Prostate gland (tissue), 2 donors: ENCODE data around the gene VAV2. TPM values are rescaled to one million over a fixed set of nuclear protein-coding genes. Genes with fewer than 3 reads are reported as not detected.

Source experiments
- DNase-seq: peaks from one replicate; pipeline ENCODE4 v3.0.0-alpha.2; 2019; ENCODE audit warnings: low spot score
- H3K27ac ChIP-seq, 2 donors: fragments of 200-600 bp; sonication (generic); 2 replicates each; pipeline ENCODE4 v1.5.1; 2017 to 2019
- H3K27me3 ChIP-seq: fragments of 200-600 bp; sonication (generic); replicated peaks from 2 replicates; pipeline ENCODE4 v1.5.1; 2019; ENCODE audit not compliant: insufficient read depth
- H3K36me3 ChIP-seq, 2 donors: fragments of 200-600 bp; sonication (generic); 1 replicate in 1 of 2; 2 replicates in 1 of 2; pipeline versions ENCODE4 v1.5.1 to v1.8.1; 2017 to 2019
- H3K4me1 ChIP-seq: fragments of 200-600 bp; sonication (generic); replicated peaks from 2 replicates; pipeline ENCODE4 v1.5.1; 2019
- H3K4me3 ChIP-seq, 2 donors: fragments of 200-600 bp; sonication (generic); 2 replicates each; pipeline ENCODE4 v1.5.1; 2017 to 2019
- H3K9me3 ChIP-seq: fragments of 200-600 bp; sonication (generic); 2 replicates; pipeline ENCODE4 v1.5.1; 2017
- POLR2A ChIP-seq: fragments of 450-650 bp; IDR thresholded peaks from one replicate; pipeline ENCODE4 v1.6.1; 2016; ENCODE audit warnings: antibody characterized with exemption, mild to moderate bottlenecking
- POLR2AphosphoS5 ChIP-seq: sonication (generic); formaldehyde crosslinking; IDR thresholded peaks from one replicate; pipeline ENCODE4 v1.6.1; 2017; ENCODE audit warnings: antibody characterized with exemption
- WGBS: methylation state at CpG from one replicate; pipeline ENCODE4 v1.1.5; 2018; 5-methylcytosine and 5-hydroxymethylcytosine counted together
- intact Hi-C: fragments of 100-400 bp; cut with DNase I; formaldehyde crosslinking; loops from one replicate; pipeline ENCODE4 v1.14.2; 2022
- total RNA-seq, 2 donors: library from RNA; depleted of rRNA; stranded (reverse); fragments of >200 nt; gene quantifications; one replicate each; pipeline ENCODE4 v1.1.0, GENCODE V29; 2016
- TF ChIP-seq, protein P1 (sequence below), 4 experiments: fragments of 200-600 bp in 2 of 4; fragments of 450-650 bp in 2 of 4; sonication (generic) in 2 of 4; IDR thresholded peaks; 1 replicate in 3 of 4; 2 replicates in 1 of 4; pipeline ENCODE4 v1.5.1; 2016 to 2019; ENCODE audit warnings: antibody characterized with exemption in 4 of 4, mild to moderate bottlenecking in 2 of 4, moderate library complexity in 2 of 4

VAV2 gene
- total RNA-seq, 2 donors from 2014 or later, result 13.5 to 19.5 TPM

DNA sequence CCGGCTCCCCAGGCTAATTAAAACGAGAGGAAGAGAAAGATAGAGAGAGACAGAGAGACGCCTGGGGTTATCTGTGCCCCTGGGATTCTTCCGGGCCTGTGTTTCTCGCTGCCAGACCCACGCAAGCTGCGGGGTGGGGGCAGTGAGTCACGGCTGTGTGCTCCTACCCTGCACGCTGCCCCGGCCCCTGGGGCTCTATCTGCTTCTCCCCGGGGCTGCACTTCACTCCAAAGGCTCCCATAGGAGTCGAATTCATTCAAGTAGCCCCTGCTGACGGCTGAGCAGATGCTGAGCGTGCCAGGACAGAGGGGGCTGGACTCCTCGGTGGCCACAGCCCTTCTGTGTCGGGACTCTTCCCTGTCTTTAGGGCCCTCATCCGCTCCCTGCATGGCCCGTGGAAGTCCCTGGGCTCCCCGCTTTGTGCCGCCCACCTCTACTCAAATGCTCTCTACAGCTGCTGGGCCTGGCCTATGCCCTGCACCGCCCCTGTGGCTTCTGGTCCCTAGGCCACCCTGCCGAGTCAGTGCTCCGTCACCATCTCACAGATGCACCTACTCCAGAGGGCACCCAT lies 276.7 kb downstream of the VAV2 start:
- no peaks in the 10 kb centered on the region for H3K36me3 ChIP-seq
- H3K27ac ChIP-seq, result no peak overlapping the region
- DNase-seq, result no peak
- no peaks in the 10 kb centered on the region for H3K27me3 ChIP-seq
- TF ChIP-seq, protein P1, sequence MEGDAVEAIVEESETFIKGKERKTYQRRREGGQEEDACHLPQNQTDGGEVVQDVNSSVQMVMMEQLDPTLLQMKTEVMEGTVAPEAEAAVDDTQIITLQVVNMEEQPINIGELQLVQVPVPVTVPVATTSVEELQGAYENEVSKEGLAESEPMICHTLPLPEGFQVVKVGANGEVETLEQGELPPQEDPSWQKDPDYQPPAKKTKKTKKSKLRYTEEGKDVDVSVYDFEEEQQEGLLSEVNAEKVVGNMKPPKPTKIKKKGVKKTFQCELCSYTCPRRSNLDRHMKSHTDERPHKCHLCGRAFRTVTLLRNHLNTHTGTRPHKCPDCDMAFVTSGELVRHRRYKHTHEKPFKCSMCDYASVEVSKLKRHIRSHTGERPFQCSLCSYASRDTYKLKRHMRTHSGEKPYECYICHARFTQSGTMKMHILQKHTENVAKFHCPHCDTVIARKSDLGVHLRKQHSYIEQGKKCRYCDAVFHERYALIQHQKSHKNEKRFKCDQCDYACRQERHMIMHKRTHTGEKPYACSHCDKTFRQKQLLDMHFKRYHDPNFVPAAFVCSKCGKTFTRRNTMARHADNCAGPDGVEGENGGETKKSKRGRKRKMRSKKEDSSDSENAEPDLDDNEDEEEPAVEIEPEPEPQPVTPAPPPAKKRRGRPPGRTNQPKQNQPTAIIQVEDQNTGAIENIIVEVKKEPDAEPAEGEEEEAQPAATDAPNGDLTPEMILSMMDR (IDR thresholded peaks at IDR 0.05), result no peak
- TF ChIP-seq POLR2A, result no peak
- no peak for TF ChIP-seq POLR2AphosphoS5
- H3K9me3 ChIP-seq, result no peaks in the 10 kb centered on the region
- H3K4me1 ChIP-seq, result no peaks in the 10 kb centered on the region
- no peak overlapping the region for H3K4me3 ChIP-seq
- WGBS, result 78% methylated on average over 22 of the region's 23 CpGs
- intact Hi-C loops, result no loop called here

DNA sequence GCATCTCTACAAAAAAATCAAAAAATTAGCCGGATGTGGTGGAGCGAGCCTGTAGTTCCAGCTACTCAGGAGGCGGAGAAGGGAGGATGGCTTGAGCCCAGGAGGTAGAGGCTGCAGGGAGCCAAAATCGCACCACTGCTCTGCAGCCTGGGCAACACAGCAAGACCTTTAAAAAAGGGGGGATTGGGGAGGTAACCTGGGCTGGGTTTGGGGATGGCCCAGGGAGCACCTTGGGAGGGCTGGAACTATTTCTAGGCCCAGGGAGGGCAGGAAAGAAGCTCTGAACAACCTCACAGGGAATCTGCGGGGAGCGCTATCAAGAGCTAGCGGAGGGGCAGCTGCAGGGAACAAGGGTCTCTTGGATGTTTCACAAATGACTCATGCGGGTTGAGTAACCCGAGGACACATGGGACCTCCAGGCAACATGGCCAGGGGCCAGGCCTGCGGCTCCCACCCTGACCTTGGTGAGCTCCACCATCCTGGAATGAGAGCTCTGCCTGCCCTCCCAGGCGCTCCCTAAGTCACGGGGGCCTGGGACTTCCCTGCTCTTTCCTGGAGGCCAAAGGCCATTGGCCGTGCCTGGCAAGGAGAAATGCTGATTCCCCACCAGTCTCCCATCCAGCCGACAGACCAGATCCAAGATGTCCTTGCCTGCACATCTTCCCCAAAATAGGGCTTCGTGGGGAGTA lies 277.4 kb downstream of the VAV2 start:
- H3K9me3 ChIP-seq, result no peaks in the 10 kb centered on the region
- DNase-seq, result no peak
- H3K27me3 ChIP-seq, result no peaks in the 10 kb centered on the region
- no peak overlapping the region for H3K27ac ChIP-seq
- no peaks in the 10 kb centered on the region for H3K36me3 ChIP-seq
- no peak overlapping the region for H3K4me3 ChIP-seq
- 89% methylated on average over 15 of the region's 15 CpGs for WGBS
- TF ChIP-seq POLR2A, result no peak
- no peak for TF ChIP-seq POLR2AphosphoS5
- TF ChIP-seq, protein P1 (IDR thresholded peaks at IDR 0.05), result no peak
- intact Hi-C loops, result no loop called here
- H3K4me1 ChIP-seq, result no peaks in the 10 kb centered on the region

DNA sequence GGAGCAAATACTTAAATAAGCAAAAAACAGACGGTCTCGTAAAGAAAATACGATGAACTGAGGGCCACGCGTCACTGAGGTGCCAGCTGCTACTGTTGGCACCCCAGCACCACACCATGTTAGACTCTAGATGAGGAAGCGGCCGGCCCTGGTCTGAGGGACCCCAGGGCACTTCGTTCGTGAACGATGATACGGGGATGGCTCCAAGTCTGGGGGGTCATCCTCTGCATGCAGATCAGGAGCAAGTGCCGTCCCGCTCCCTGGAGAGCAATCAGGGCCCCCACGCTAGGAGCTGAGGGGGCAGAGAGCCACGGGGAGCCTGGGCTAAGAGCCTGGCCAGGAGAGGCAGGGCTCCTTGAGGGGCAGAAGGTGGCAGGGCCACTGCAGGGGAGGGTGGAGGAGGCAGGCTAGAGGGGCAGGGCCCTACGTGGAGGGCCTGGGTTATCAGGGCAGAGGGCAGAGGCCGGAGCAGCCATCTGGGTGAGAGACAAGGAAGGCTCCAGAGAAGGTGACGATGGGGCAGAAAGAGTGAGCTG lies 278.1 kb downstream of the VAV2 start:
- intact Hi-C loops, result no loop called here
- no peak for DNase-seq
- Histone ChIP-seq H3K9me3 (no peaks in the 10 kb centered on the region), H3K4me3 (no peak overlapping the region), H3K27ac (no peak overlapping the region), H3K27me3 (no peaks in the 10 kb centered on the region), H3K36me3 (no peaks in the 10 kb centered on the region), H3K4me1 (no peaks in the 10 kb centered on the region)
- 88% methylated on average over 18 of the region's 18 CpGs for WGBS
- TF ChIP-seq, protein P1 (IDR thresholded peaks at IDR 0.05), result no peak
- TF ChIP-seq POLR2A, result no peak
- TF ChIP-seq POLR2AphosphoS5, result no peak

DNA sequence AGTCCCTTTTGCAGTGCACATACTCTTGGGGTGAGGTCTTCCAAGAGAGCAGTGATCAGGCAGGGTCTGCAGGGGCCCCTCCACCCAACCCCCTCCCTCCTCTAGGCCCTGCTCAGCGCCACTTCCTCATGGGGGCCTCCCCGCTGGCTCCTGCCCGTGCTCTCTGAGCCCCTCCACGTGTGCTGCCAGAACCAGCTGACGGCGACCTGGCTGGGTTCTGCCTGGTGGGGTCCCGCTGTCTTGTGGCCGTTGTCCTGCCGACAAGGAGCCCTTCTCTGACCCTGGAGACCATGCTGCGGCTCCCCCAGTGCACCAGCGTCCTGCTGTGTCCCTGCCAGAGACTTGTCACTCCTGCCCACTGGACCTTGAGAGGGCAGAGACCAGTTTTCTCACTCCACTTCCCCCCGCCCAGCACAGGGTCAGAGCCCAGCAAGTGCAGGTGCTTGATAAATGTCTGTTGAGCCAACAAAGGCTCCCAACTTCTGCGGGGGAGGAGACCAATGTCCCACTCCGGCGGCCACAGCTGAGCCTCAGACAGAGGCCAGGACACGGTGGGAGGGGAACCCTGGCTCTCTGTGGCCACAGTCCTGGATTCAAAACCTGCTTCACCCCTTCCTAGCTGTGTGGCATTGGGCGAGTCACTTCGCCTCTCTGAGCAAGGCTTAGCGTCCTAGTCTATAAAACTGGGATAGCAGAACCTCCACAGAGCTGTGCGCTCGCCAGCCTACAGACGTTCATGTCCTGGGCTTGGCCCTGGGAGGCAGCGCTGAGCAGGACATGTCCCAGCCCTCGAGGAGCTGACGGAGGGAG lies 278.8 kb downstream of the VAV2 start:
- no peak for DNase-seq
- intact Hi-C loops, result no loop called here
- no peaks in the 10 kb centered on the region for H3K27me3 ChIP-seq
- no peak overlapping the region for H3K27ac ChIP-seq
- no peaks in the 10 kb centered on the region for H3K4me1 ChIP-seq
- no peak overlapping the region for H3K4me3 ChIP-seq
- TF ChIP-seq POLR2AphosphoS5 (no peak), POLR2A (no peak)
- TF ChIP-seq, protein P1 (IDR thresholded peaks at IDR 0.05), result no peak
- no peaks in the 10 kb centered on the region for H3K9me3 ChIP-seq
- 94% methylated on average over 19 of the region's 25 CpGs for WGBS
- no peaks in the 10 kb centered on the region for H3K36me3 ChIP-seq
